T follicular helper cell (primary cell): Measurements from ENCODE around the gene THAP5.
"Not testable (repeated sequence)": the region's sequence is repeated elsewhere in the genome, so short reads cannot be mapped to it uniquely, and the experiment has no call there.

Experiments used
- DNase-seq: peaks from one replicate; pipeline ENCODE4 v3.0.0-alpha.2; 2020; ENCODE audit warnings: low read depth

THAP5 gene

GRCh38 chr7:108584211-108584610 is 14.7 kb upstream of the THAP5 start:
- no peak for DNase-seq

DNA sequence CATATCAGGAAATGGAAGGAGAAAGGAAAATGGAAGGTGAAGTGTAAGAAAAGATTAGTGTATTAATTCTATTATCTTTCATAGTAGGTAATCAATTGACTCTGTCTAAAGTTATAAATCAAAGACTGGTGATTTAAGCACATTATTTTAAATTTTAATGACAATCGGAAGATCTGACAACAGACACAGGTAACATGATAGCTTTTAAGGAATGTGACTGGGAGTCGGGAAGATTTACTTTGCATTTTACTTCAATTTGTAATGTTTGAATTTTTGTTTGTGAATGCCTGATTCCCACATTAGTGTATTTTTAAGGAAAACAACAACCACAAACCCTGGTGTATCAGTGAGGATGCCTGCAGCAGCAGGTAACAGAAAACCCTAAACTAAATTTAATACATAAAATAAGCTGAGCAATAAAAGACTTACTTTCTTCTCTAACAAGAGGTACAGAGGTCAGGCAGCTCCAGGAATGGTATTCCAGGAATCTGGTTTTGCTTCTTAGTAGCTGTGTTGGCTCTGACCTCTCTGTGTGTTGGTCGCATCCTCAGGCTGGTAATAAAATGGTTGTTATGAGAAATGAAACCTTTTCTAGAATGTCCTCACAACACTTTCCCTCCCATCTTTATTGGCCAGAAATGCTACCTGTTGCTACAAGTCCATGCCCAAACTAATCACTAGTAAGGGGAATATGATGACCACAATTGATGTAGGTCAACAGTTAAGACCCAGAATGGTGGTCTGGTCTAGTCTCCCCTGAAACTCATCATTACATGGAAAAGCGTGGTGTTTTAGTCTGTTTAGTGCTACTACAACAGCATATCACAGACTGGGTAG is 12.4 kb upstream of the THAP5 start:
- no peak for DNase-seq

GRCh38 chr7:108580298-108580697 is 10.8 kb upstream of the THAP5 start:
- no peak for DNase-seq

- DNase-seq = no peak
Measured at GRCh38 chr7:108578937-108579336, 9.4 kb upstream of the THAP5 start.

DNA sequence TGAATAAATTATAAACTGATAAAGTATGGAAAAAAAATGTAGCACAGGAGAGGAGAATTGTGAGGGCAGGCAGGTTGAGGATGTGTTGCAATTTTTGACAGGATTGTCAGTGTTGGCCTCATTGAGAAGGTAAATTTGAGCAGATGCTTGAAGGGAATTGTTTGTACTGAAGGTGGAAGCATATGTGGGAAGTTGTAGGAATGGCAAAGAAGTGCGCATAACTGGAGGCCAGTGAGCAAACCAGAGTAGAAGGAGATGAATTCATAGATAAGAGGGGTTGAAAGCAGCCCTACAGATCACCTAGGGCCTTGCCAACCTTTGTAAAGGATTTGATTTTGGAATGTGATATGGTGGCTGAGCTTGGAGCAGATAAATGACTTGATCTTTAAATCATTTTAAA is 6.6 kb upstream of the THAP5 start:
- no peak for DNase-seq

GRCh38 chr7:108575156-108575555 is 5.7 kb upstream of the THAP5 start:
- DNase-seq = no peak

GRCh38 chr7:108572480-108572879 is 3.0 kb upstream of the THAP5 start:
- no peak for DNase-seq

- DNase-seq = peak; percentile 33
Measured at GRCh38 chr7:108570146-108570755, 745 bp upstream of the THAP5 start.

- peak; percentile 45 for DNase-seq
Measured at GRCh38 chr7:108568801-108569380, 615 bp downstream of the THAP5 start.

DNA sequence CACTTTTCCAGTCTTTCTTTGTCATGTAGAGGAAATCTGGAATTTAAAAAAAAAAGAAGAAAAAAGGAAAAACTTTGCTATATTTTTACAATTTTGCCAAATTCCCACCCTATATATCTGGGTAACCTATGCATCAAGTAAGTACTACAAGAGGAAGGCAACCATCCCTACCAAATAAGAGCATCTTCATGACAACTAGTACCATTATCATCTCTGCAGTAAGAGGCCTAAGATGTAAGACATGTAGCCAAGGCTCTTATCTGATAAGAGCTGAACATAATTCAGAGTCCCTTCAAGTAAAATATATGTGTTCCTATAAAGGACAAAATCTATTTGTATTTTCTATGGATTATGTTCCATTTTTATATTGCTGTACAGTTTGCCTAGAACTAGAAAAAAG is 3.5 kb downstream of the THAP5 start:
- DNase-seq = no peak

DNA sequence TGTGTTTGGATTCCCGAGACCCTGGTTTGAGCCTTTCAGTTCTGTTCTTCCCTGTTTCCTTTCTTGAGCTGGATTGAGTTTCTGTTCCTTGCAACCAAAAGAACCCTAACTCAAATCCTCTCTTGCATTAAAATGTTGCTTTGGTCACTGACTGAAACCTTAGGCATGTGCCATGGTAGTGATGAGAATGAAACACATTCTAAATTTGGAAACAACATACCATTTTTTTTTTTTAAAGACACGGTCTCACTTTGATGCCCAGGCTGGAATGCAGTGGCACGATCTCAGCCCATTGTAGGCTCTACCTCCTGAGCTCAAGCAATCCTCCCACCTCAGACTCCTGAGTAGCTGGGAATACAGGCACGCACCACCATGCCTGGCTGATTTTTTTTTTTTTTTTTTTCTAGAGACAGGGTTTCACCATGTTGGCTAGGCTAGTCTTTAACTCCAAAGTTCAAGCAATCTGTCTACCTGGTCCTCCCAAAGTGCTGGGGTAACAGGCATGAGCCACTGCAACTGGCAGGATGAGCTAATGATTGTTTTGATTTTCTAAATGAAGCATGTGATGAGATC is 8.4 kb downstream of the THAP5 start:
- DNase-seq = no peak

GRCh38 chr7:108559253-108559652 is 10.3 kb downstream of the THAP5 start:
- DNase-seq = no peak

DNA sequence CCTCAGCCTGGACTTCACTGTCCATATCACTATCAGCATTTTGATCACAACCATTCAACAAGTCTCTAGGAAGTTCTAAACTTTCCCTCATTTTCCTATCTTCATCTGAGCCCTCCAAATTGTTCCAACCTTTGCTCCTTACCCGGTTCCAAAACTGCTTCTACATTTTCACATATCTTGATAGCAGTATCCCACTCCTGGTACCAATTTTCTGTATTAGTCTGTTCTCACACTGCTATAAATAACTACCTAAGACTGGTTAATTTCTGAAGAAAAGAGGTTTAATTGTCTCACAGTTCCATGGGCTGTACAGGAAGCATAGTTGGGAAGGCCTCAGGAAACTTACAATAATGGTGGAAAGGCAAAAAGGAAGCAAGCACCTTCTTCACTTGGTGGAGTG is 11.9 kb downstream of the THAP5 start:
- DNase-seq = no peak

DNA sequence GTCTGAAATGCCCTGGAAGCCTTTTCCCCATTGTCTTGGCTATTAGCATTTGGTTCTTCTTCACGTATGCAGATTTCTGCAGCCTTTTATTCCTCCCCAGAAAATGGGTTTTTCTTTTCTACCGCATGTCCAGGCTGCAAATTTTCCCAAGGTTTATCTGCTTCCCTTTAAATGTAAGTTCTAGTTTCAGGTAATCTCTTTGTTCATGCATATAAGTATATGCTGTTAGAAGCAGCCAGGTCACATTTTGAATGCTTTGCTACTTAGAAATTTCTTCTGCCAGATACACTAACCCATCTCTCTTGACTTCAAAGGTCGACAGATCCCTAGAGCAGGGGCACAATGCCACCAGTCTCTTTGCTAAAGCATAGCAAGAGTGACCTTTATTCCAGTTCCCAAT is 12.3 kb downstream of the THAP5 start:
- no peak for DNase-seq

DNA sequence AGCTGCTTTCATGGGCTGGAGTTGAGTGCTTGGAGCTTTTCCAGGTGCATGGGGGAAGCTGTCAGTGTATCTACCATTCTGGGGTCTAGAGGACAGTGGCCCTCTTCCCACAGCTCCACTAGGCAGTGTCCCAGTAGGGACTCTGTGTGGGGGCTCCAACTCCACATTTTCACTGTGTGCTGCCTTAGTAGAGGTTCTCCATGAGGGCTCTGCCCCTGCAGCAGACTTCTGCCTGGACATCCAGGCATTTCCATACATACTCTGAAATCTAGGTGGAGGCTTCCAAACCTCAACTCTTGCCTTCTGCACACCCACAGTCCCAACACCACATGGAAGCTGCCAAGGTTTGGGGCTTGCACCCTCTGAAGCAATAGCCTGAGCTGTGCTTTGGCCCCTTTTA is 12.8 kb downstream of the THAP5 start:
- DNase-seq = not testable (repeated sequence)

GRCh38 chr7:108548141-108548896 is 21.2 kb downstream of the THAP5 start:
- DNase-seq = not testable (repeated sequence)

- DNase-seq = no peak
Measured at GRCh38 chr7:108541478-108541877, 28.0 kb downstream of the THAP5 start.

DNA sequence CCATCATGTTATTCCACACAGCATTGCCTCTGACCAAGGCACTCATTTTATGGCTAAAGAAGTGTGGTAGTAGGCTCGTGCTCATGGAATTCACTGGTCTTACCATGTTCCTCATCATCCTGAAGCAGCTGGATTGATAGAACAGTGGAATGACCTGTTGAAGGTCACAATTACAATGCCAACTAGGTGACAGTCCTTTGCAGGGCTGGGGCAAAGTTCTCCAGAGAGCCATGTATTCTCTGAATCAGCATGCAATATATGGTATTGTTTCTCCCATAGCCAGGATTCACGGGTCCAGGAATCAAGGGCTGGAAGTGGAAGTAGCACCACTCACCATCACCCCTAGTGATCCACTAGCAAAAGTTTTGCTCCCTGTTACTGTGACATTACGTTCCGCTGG is 30.8 kb downstream of the THAP5 start:
- not testable (repeated sequence) for DNase-seq

GRCh38 chr7:108538236-108538635 is 31.3 kb downstream of the THAP5 start:
- not testable (repeated sequence) for DNase-seq

- DNase-seq = no peak
Measured at GRCh38 chr7:108537229-108537628, 32.3 kb downstream of the THAP5 start.

- no peak for DNase-seq
Measured at GRCh38 chr7:108535744-108536143, 33.8 kb downstream of the THAP5 start.

GRCh38 chr7:108535257-108535656 is 34.2 kb downstream of the THAP5 start:
- no peak for DNase-seq
